ENCODE data around the gene TYW1.

DNA sequence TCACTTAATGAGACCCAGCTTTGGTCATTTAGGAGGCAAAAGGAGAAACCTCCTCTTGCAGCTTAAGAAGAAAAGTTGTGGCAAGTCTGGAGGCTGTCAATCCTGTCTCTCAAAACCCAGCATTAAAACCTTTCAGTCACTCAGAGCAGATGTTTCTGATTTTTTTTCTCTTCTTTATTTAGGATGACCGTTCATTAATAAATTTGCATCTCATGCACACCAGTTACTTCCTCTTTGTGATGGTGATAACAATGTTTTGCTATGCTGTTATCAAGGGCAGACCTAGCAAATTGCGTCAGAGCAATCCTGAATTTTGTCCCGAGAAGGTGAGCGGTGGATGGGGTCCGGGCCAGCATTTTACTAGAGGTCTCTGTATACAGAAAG, 43.6 kb upstream of the TYW1 start:
- TF ChIP-seq ELF4 (IDR thresholded peaks at IDR 0.05) (no peak), SUZ12 (IDR thresholded peaks at IDR 0.05) (no peak), CTBP1 (IDR thresholded peaks at IDR 0.05; ENCODE audit: borderline replicate concordance) (no peak), FOXM1 (IDR thresholded peaks at IDR 0.05; ENCODE audit: borderline replicate concordance) (no peak), FOXK2 (IDR thresholded peaks at IDR 0.05) (no peak), SP1 (IDR thresholded peaks at IDR 0.05) (no peak), TARDBP (IDR thresholded peaks at IDR 0.05) (no peak), ARNT (IDR thresholded peaks at IDR 0.05) (no peak), NFRKB (IDR thresholded peaks at IDR 0.05) (no peak), L3MBTL2 (conservative IDR thresholded peaks at IDR 0.05) (no peak), HDGF (IDR thresholded peaks at IDR 0.05; ENCODE audit: borderline replicate concordance) (no peak), ZNF384 (IDR thresholded peaks at IDR 0.05) (no peak), FOXA1 (IDR thresholded peaks at IDR 0.05) (no peak)
- TF ChIP-seq, protein P1, sequence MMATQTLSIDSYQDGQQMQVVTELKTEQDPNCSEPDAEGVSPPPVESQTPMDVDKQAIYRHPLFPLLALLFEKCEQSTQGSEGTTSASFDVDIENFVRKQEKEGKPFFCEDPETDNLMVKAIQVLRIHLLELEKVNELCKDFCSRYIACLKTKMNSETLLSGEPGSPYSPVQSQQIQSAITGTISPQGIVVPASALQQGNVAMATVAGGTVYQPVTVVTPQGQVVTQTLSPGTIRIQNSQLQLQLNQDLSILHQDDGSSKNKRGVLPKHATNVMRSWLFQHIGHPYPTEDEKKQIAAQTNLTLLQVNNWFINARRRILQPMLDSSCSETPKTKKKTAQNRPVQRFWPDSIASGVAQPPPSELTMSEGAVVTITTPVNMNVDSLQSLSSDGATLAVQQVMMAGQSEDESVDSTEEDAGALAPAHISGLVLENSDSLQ (IDR thresholded peaks at IDR 0.05) = no peak
